CD4-positive, alpha-beta T cell treated with Interleukin-6 at 100 ng/mL for 8 hours (primary cell): ENCODE data around the gene GNG12.

Source experiments
- DNase-seq: peaks from one replicate; pipeline ENCODE4 v3.0.0-alpha.2; 2020; ENCODE audit warnings: mixed read lengths, low spot score

Gene GNG12

DNA sequence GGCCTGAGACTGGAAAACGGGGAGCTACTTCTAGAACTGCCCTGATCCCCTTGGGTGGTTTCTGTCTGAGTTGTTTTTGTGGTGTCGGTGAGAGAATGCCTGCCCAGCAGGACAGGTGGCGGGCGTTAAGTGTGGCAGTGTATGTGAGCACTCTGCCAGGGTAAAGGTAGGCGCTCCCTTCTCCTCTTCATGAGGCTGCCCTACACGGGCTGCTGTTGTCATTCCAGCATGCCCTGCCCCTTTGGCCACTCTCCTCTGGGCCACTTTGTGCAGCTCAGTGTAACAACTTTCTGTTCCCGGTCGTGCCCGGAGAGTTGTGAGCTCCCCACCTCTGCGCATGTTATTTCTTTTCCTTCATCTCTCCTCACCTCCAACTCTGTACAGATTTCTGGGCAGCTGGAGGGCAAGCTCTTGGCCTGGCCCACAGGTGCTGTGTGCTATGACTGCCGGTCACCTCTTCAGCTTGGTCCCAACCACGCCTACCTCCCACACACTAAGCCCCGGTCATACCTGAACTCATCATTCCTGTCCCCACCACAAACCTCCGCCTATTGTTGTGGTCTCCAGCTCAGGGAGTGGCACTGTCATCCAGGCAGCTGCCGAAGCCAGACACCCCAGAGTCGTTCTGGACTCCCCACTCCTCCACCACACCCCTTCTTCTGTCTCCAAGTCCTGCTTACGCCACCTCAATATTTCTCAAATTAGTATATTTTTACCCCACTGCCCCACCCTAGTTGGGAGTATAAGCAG is 79.3 kb downstream of the GNG12 start:
- DNase-seq = no peak

DNA sequence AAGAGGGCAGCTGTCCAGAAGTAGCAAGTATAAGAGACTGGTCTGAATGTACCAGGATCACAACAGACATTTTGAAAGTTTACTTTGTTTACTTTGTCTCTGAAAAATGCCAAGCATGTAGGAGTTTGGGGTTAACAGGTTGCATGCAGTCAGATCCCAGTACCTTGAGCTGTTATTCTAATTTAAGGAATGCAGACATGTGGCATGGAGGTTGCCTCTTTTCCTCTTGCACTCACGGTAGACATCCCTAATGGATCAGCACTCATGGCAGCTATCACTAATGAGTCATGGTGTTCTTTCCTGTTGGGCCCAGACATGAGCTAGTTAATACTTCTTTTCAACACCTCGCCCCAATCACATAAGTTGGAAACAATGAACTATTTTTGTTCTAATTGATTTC is 81.0 kb downstream of the GNG12 start:
- DNase-seq = no peak

- no peak for DNase-seq
Measured at GRCh38 chr1:67750691-67751054, 82.6 kb downstream of the GNG12 start.

- no peak for DNase-seq
Measured at GRCh38 chr1:67749844-67750690, 83.2 kb downstream of the GNG12 start.

DNA sequence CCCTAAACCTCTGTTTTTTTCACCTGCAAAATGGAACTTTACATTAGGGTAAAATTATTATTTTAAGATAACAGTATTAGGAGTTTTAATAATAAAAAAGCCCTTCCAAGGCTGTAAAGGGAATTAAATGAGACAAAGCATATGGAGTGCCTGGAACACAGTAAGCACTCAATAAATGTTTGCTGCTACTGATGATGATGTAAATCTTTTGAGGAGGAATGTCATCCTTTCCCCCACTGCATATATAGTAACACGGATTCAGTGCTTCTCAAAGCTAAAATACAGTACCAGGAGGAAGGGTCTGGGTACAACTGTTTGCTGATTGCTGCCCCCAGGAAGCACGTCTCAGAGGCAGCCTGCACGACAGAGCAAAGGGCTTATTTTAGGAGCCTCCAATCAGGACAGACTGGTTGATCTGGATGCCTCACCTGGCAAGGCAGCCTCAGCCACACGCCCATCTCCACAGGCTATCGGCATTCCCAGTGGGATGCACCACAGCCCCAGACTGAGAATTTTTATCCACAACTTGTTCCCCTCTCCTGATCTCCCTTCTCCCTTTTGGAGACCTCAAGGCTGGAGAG is 83.9 kb downstream of the GNG12 start:
- no peak for DNase-seq

GRCh38 chr1:67748630-67749029 is 84.6 kb downstream of the GNG12 start:
- no peak for DNase-seq

GRCh38 chr1:67747671-67748546 is 85.4 kb downstream of the GNG12 start:
- DNase-seq = no peak

- no peak for DNase-seq
Measured at GRCh38 chr1:67745875-67746698, 87.2 kb downstream of the GNG12 start.

DNA sequence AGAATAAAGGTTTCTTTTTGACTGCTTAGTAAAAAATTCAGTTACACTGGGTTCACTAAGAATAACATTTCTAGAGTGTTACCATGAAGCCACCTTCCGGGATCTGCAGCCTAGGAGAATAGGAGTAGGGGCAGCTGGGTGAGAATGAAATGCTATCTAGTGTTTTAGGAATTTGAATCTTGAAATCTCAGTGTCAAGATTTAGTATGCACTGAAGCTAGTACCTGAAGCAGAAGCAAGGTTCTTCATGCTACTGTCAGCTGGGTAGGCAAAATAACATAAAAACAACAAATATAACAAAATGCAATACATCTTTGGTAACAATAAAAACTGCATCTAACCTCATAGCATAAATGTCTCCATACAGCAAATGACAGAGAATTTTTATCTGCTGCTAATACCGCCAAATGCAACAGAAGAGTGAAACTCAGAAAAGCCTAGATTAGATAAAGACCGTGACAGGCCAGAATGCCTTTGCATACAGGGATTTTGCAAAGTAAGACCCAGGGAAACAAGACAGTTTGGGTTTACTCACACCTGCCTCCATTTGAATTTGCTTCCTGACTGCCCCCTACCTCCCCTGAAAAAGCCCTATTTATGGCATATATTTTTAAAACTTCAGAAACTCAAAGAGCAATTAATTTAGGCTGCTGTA is 90.1 kb downstream of the GNG12 start:
- DNase-seq = no peak

DNA sequence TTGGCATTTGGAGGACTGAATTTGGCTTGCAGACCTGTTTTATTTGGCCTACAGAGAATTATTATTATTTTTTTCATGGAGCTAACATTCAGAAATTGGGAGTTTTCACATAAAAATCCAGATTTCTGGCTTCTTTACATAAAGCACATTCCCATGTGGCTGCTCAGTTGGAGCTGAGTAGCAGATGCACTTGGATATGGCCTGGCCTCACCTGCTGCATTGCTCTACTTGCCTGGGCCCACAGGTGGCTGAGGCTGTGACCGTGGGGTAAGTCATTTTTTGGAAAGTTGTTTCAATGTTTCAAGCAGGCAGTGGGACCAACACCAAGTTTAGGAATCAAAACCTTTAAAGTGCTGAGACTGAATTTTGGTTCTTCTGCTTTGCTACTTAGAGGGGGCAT is 91.5 kb downstream of the GNG12 start:
- no peak for DNase-seq

DNA sequence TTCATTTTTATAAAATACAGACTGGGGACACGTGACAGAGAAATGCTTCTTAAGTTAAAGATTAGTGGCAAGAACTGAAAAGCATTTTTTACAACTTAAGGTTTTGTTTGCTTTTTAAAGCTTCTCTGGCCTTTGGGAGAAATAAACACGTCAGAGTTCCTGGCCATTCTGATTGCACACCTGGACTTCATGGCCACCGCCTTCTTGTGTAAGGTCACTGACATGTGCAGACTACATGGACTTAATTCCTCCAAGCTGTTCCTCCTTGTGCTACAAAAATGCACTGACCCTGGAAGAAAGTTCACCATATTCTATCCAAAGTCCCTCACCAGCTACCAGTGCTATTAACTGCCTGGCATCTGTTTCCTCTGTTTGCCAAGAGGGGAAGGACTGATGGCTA is 92.1 kb downstream of the GNG12 start:
- no peak for DNase-seq

- no peak for DNase-seq
Measured at GRCh38 chr1:67740543-67740942, 92.7 kb downstream of the GNG12 start.

DNA sequence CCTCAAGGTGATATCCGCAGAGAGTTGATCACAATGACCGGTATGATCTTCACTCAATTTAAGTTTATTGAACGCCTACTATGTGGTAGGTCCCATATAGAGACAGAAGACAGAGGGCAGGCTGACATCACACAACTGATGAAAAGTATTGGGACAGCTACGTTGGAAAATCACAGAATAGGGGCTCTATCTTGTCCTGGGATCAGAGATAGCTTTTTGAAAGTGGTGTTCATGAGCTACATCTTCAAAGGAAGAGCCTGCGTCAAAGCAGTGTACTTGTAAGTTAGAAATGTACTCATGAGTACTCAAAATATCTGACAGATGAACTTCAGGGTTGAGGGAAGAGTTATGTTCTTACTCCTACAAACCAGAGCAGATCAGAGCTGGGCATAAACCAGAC is 93.9 kb downstream of the GNG12 start:
- DNase-seq = no peak

GRCh38 chr1:67738401-67738800 is 94.9 kb downstream of the GNG12 start:
- no peak for DNase-seq

- DNase-seq = no peak
Measured at GRCh38 chr1:67737875-67738274, 95.4 kb downstream of the GNG12 start.

DNA sequence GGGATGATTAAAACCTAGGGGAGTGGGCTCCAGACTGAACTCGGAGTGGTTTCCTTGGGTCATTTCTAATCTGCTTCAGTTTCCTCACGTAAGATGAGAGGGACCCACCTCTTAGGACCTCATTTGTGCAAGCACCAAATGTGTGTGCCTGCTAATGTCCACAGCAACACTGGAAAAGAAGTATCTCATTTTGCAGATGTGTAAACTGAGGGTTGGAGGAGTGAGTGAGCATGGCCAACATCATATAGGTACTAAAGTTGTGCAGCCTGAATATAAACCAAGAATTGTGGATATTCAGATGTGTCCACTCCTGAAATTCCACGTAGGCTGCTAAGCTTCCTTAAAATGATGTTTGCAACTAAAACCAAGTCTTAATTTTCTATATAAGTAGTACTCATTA is 96.5 kb downstream of the GNG12 start:
- DNase-seq = no peak

DNA sequence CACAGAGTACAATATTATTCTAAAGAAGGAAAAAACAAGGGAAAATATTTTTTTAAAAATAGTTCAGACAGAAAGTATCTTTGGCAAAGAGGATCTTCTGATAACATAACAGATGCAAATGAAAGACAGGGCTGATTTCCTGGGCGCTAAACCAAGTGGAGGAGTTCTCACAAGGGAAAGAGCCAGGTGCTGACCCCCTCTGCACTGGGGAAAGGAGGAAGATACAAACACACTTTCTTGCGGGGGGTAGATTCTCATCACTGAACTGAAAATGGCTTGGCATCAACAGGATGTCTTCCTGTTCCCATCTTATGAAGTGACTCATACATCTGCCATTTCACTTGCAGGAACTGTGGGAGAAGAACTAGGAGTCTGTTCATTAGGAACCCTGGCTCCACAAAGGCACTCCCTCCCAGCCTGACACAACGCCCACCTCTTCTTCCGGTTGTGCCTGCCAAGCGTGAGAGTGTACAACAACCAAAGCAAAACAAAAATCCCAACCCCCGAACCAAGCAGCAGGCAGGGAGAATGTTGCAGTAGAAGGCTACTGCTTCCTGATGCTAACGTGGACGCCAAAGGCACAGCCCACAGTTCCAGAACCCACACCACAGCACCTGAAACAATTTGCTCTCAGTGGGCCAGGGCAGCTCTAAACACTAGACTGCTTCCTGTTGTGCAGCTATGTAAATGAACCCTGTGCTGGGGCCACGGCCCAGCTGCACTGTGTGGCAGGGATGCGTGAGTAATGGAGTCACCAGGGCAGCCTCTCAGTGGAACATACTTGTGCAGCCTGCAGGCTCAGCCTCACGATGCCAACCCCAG is 97.2 kb downstream of the GNG12 start:
- peak; percentile 35 for DNase-seq

DNA sequence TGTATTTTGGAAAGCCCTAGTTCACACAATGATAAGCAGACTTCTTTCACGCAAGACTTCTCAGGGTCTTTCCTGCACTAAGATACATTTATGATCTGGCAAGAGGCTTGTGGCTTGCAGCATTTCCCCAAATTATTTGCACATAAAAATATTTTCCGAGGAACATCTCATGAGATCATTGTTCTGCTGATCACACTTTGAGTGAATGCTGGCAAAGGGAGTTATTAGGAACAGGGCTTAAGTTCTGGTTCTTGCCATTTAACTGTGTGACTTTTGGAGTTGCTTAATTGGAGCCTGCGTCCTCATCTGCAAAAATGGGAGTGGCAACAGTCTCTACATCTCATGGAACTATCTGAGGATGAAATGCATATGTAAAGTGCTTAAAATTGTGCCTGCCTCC is 98.1 kb downstream of the GNG12 start:
- DNase-seq = no peak

DNA sequence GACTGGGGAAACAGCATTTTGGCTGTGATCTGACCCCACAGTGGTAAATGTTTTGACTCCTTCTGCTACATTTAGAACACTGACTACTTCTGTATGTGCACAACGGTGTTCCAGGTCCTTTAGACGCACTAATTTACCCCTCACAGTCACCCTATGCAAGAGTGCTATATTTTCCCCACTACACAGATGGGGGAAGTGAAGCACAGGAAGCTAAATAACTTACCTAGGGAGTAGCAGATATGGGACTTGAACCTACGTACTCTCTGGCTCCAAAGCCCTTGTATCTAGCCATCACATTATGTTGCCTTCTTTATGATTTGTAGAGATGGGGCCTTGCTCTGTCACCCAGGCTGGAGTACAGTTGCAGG is 99.0 kb downstream of the GNG12 start:
- no peak for DNase-seq
